HepG2 (cell line): ENCODE data around the gene FAM114A1.

Experiments used
- ARNT2 ChIP-seq: sonication (generic); formaldehyde crosslinking; IDR thresholded peaks from 2 replicates; pipeline ENCODE4 v1.8.0; 2022; ENCODE audit warnings: mild to moderate bottlenecking, low read depth, missing genetic modification reagents, moderate library complexity
- GABPB1 ChIP-seq: IDR thresholded peaks from 2 replicates; pipeline ENCODE4 v1.6.1; 2016; ENCODE audit warnings: mild to moderate bottlenecking, missing genetic modification reagents, moderate library complexity, missing compliant biosample characterization
- LCORL ChIP-seq, 2 experiments: fragments of 450-650 bp in 1 of 2; sonication (generic) in 1 of 2; formaldehyde crosslinking in 1 of 2; IDR thresholded peaks; 2 replicates each; pipeline versions ENCODE4 v1.5.0 to v1.6.1; 2017 to 2020; ENCODE audit warnings: antibody characterized with exemption in 1 of 2, missing genetic modification reagents in 1 of 2
- NR2F6 ChIP-seq, 2 experiments: IDR thresholded peaks; 2 replicates each; pipeline ENCODE4 v1.6.1; 2016; ENCODE audit warnings: antibody characterized with exemption in 1 of 2, mild to moderate bottlenecking in 1 of 2
- PHF8 ChIP-seq: sonication (generic); formaldehyde crosslinking; IDR thresholded peaks from 2 replicates; pipeline ENCODE4 v1.5.0; 2020; ENCODE audit warnings: missing genetic modification reagents
- YY1 ChIP-seq: IDR thresholded peaks from 2 replicates; pipeline ENCODE4 v1.6.1; 2011; ENCODE audit warnings: low read length, low read depth, moderate library complexity, mild to moderate bottlenecking; ENCODE audit not compliant: insufficient read depth, insufficient replicate concordance
- ZNF350 ChIP-seq: sonication (generic); formaldehyde crosslinking; IDR thresholded peaks from 2 replicates; pipeline ENCODE4 v1.4.0; 2020; ENCODE audit warnings: mild to moderate bottlenecking, low read depth, missing genetic modification reagents, borderline replicate concordance
- ZNF747 ChIP-seq: sonication (generic); formaldehyde crosslinking; IDR thresholded peaks from 2 replicates; pipeline ENCODE4 v1.8.1; 2023; ENCODE audit warnings: missing genetic modification reagents, mild to moderate bottlenecking, borderline replicate concordance

DNA sequence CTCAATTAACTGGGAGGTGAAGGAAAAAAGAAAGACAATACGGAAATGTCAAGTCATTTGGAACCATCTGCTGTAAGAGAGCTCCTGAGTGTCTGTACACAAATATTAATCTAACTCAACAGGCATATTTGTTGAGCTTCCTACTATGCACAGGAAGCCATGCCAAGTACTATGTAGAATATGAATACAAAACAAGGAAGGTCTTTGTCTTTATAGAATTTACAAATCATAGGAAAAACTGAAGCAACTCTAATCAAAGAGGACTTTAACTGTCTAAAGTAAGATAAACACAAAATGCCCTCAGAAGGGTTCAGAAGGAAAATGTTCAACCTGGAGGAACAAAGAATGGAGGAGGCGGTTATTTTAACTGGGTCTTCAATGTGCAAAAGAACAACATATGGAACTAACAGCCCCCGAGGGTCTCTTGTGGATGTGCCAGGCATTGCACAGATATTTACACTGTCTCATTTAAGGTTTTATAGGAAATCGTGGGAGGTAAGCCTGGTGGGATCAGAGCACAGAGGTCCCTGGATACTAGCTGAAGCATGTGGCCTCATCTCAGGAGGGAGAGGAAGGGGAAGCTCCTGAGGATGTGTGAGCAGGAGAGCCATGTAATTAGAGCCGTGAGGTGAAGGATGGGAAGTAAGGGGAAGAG lies 5.8 kb downstream of the FAM114A1 start:
- TF ChIP-seq ZNF747 (CRISPR knock-in tag) (no peak), GABPB1 (CRISPR knock-in tag) (no peak), YY1 (no peak), NR2F6 (IDR thresholded peaks at IDR 0.05) (no peak), NR2F6 (CRISPR knock-in tag; IDR thresholded peaks at IDR 0.05) (no peak), ARNT2 (CRISPR knock-in tag) (no peak), LCORL (IDR thresholded peaks at IDR 0.05) (no peak), LCORL (CRISPR knock-in tag; IDR thresholded peaks at IDR 0.05) (no peak), ZNF350 (CRISPR knock-in tag) (no peak), PHF8 (CRISPR knock-in tag) (no peak)
